ENCODE measurements around the gene EFCAB14. TPM values are rescaled to one million over a fixed set of nuclear protein-coding genes. Genes with fewer than 3 reads are reported as not detected.
"Not testable (repeated sequence)": the region's sequence is repeated elsewhere in the genome, so short reads cannot be mapped to it uniquely, and the experiment has no call there.

The EFCAB14 gene
- total RNA-seq, 1 experiment from 2014 or later = 76.6 TPM

GRCh38 chr1:46723901-46724300 is 5.0 kb upstream of the EFCAB14 start:
- no peak for DNase-seq (ENCODE audit: low spot score)

- no peak for DNase-seq (ENCODE audit: low spot score)
Observed at GRCh38 chr1:46721686-46722205, 2.8 kb upstream of the EFCAB14 start.

DNA sequence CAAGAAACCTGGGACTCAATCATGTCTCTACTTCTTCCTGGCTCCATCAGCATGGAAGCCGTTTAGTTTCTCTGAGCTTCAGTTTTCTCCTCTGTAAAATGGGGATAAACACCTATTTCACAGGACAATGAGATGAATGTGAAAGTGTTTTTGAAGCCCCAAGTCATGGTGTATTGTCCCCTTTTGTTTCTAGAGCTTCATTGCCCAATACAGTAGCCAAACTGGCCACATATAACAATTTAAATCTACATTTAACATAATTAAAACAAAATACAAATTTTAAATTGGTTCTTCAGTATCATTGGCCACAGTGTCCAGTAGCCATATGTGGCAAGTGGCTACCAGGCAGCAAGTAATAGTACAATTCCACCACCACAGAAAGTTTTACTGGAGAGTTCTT is 2.3 kb upstream of the EFCAB14 start:
- no peak for DNase-seq (ENCODE audit: low spot score)

- DNase-seq (ENCODE audit: low spot score) = not testable (repeated sequence)
Observed at GRCh38 chr1:46720319-46720718, 1.4 kb upstream of the EFCAB14 start.

DNA sequence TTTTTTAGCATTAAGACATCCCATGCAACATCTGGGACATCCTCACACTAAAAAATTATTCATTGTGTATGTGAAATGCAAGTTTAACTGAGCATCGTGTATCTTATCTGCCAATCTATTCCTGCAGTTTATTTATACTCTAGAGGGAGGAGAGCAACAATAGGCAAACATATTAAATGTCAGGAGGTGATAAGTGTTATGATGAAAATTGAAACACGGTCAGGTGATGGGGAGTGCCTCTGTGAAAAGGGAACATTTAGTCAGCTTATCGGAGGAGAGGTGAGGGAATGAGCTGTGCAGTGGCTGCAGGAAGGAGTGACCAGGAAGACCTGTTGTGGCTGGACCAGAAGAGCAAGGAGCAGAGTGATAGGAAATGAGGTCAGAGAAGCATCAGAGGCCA is 775 bp upstream of the EFCAB14 start:
- DNase-seq (ENCODE audit: low spot score) = no peak

DNA sequence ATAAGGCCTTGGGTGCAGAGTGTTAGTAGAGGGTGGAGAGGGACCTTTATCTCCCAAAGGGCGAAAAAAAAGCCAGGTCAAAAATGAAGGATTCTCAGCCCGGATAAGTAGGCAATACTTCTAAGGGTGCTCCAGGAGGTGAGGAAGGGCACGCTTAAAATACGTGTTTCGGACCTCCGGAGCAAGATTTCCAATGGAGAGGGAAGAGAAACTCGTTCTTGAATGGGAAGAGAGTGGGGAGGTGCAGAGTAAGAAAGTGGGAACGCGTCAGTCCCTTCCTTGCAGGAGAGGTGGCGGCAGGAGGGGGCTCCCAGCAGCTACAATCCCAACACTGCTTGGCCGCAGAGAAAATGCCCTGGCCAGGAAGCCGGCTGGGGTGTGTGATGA is 581 bp downstream of the EFCAB14 start:
- no peak for DNase-seq (ENCODE audit: low spot score)

- DNase-seq (ENCODE audit: low spot score) = no peak
Observed at GRCh38 chr1:46717654-46718053, 1.3 kb downstream of the EFCAB14 start.

DNA sequence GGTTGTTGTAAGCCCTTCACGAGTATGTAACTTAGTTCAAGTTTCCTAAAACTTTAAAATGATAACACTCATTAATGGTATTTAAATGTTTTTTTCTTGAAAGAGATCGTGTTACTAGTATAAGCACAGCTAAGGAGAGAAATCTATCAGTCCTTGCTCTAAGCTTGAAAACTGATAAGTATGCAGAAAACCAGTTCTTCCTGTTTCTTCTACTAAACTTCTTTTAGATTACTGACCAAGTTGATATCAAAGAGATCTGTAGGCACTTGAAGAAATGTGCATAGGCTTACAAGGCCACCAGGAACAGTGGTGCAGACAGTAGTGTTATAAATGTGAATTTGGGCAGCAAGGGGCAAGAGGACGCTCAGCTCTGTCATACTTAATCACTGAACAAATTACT is 3.9 kb downstream of the EFCAB14 start:
- DNase-seq (ENCODE audit: low spot score) = no peak

DNA sequence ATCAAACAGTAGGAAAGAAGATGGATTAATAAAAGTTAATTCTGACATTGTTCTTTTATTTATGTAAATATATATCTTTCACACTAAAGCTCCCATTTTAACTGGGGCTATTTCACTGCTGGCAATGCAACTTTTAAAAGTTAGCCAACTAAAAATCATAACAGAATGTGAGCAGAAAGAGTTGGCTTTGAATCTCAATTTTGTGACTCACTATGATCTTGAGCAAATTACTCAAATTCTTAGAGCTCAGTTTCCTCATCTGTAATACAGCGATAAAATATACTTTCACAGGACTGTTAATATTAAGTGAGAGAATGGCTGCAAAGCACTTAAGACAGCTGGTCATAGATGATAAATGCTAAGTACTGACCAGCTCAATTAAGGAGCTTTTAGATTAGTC is 10.8 kb downstream of the EFCAB14 start:
- no peak for DNase-seq (ENCODE audit: low spot score)

DNA sequence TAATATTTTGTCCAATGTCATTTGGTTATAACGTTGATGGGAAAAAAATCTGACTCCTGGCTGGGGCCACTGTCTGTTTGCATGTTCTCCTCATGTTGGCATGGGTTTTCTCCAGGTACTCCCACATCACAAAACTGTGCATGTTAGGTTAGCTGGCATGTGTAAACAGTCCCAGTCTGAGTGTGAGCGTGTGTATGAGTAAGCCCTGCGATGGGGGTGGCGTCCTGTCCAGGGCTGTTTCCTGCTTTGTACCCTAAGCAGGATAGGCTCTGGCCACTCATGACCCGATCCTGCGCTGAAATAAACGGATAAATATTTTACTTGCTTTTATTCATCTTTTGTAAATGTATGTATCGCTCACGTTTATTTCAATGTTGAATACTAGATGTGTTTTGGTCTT is 13.5 kb downstream of the EFCAB14 start:
- DNase-seq (ENCODE audit: low spot score) = no peak

GRCh38 chr1:46703927-46704641 is 14.8 kb downstream of the EFCAB14 start:
- no peak for DNase-seq (ENCODE audit: low spot score)

DNA sequence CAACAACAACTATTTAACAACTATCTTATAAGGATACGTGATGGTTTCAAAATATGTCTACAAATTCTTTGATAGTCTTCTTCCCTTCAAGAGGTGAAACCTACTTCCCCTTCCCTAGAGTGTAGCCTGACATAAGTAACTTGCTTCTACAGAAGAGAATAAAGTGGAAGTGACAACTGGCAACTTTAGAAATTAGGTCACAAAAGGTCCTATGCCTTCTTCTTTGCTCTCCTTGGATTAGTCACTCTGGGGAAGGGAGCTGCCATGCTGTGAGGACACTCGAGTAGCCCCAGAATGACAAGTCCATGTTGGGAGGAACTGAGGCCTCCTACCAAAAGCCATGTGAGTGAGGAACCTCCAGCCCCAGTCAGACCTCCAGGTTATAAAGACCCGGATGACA is 19.2 kb downstream of the EFCAB14 start:
- no peak for DNase-seq (ENCODE audit: low spot score)

DNA sequence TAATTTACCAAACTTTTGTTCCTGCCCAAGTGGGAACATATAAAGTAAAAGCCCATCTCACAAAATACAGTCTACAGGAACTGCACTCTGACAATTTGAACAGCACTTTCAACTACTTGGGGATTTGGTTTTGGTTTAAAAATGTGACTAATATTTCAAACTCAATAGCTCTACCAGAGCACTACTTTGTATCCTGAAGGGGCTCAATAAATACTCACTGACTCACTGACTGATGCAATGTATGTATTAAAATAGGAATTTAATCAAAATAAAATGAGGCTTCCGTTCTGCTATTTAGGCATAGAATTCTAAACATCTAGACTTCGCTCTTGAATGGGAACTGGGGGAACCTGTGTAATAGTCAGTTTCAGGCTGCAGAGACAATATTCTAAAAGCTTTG is 21.9 kb downstream of the EFCAB14 start:
- no peak for DNase-seq (ENCODE audit: low spot score)

GRCh38 chr1:46694676-46695075 is 24.2 kb downstream of the EFCAB14 start:
- not testable (repeated sequence) for DNase-seq (ENCODE audit: low spot score)

GRCh38 chr1:46692811-46693770 is 25.8 kb downstream of the EFCAB14 start:
- DNase-seq (ENCODE audit: low spot score) = no peak

DNA sequence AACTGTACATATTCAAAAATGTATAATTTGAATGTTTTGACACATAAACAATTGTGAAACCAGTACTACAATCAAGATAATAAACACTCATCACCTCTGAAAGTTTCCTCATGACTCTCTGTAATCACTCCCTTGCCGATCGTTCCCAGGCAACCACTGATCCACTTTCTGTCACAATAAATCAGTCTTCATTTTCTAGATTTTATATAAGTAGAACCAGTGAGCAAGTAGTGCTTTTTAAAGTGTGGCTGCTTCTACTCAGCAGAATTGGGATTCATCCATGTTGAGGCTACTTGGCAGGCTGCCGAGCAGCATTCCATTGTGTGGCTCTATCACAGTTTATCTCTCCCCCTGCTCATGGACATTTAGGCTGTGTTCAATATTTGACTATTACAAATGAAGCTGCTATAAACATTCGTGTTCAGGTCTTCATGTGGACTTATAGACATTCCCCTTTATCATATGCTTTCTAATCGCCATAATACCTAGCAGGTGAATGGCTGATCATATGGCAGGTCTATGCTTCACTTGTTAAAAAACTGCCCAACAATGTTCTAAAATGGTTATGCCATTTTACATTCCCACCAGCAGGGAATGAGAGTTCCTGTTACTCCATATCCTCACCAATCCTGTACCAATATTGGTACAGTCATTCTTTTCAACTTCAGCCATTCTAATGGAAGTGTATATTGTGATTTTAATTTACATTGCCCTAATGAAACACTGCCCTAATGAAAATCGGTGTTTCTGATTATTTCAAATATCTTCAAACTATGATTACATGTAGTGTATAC is 26.7 kb downstream of the EFCAB14 start:
- DNase-seq (ENCODE audit: low spot score) = no peak

- no peak for DNase-seq (ENCODE audit: low spot score)
Observed at GRCh38 chr1:46690931-46691421, 27.9 kb downstream of the EFCAB14 start.

- no peak for DNase-seq (ENCODE audit: low spot score)
Observed at GRCh38 chr1:46689897-46690296, 29.0 kb downstream of the EFCAB14 start.

- no peak for DNase-seq (ENCODE audit: low spot score)
Observed at GRCh38 chr1:46689356-46689755, 29.6 kb downstream of the EFCAB14 start.

GRCh38 chr1:46687921-46688509 is 30.9 kb downstream of the EFCAB14 start:
- no peak for DNase-seq (ENCODE audit: low spot score)

GRCh38 chr1:46687093-46687659 is 31.7 kb downstream of the EFCAB14 start:
- peak; percentile 62 for DNase-seq (ENCODE audit: low spot score)
